OCI-LY1 (cell line): ENCODE data around the gene TIAM1.

Experiments used
- H2AFZ ChIP-seq: fragments of 200-600 bp; sonication (generic), shearing (Covaris generic); 2 replicates; pipeline ENCODE4 v1.6.0; 2014; ENCODE audit warnings: antibody characterized with exemption, mild to moderate bottlenecking, low read length
- H3F3A ChIP-seq: fragments of 200-600 bp; sonication (generic), shearing (Covaris generic); 2 replicates; pipeline ENCODE4 v1.6.0; 2014; ENCODE audit warnings: mild to moderate bottlenecking, antibody characterized with exemption, low read length, moderate library complexity; ENCODE audit not compliant: insufficient read depth
- H3K27ac ChIP-seq: fragments of 200-600 bp; sonication (generic); 2 replicates; pipeline ENCODE4 v1.5.1; 2014; ENCODE audit warnings: low read length, mixed run types, mild to moderate bottlenecking, low read depth; ENCODE audit not compliant: poor library complexity, severe bottlenecking
- H3K27me3 ChIP-seq: fragments of 200-600 bp; sonication (generic); 2 replicates; pipeline ENCODE4 v1.6.0; 2014; ENCODE audit warnings: antibody characterized with exemption, mild to moderate bottlenecking, low read length, moderate library complexity; ENCODE audit not compliant: insufficient read depth
- H3K36me3 ChIP-seq: fragments of 200-600 bp; sonication (generic); 2 replicates; pipeline ENCODE4 v1.6.1; 2014; ENCODE audit warnings: mild to moderate bottlenecking, antibody characterized with exemption, low read length, moderate library complexity, mixed read lengths; ENCODE audit not compliant: insufficient read depth
- H3K4me1 ChIP-seq: fragments of 200-600 bp; sonication (generic); 2 replicates; pipeline ENCODE4 v1.5.1; 2014; ENCODE audit warnings: mild to moderate bottlenecking, low read length, moderate library complexity; ENCODE audit not compliant: insufficient read depth, severe bottlenecking
- H3K4me2 ChIP-seq: fragments of 200-600 bp; sonication (generic), shearing (Covaris generic); 2 replicates; pipeline ENCODE4 v1.6.1; 2014; ENCODE audit warnings: low read length
- H3K4me3 ChIP-seq: fragments of 200-600 bp; sonication (generic); 2 replicates; pipeline ENCODE4 v1.5.1; 2014; ENCODE audit warnings: low read length, low read depth, mild to moderate bottlenecking, mixed read lengths; ENCODE audit not compliant: poor library complexity, severe bottlenecking
- H3K79me2 ChIP-seq: fragments of 200-600 bp; shearing (Covaris generic); 2 replicates; pipeline ENCODE4 v1.6.1; 2016; ENCODE audit warnings: mixed run types, low read length, mixed read lengths; ENCODE audit not compliant: insufficient read depth
- H3K9ac ChIP-seq: fragments of 200-600 bp; sonication (generic), shearing (Covaris generic); 2 replicates; pipeline ENCODE4 v1.6.1; 2014; ENCODE audit warnings: mild to moderate bottlenecking, low read length, mixed read lengths
- H3K9me2 ChIP-seq: fragments of 200-600 bp; sonication (generic), shearing (Covaris generic); 2 replicates; pipeline ENCODE4 v1.6.1; 2014; ENCODE audit warnings: low read depth, mild to moderate bottlenecking, low read length, mixed read lengths
- H3K9me3 ChIP-seq: fragments of 200-600 bp; shearing (Covaris generic); 2 replicates; pipeline ENCODE4 v1.6.1; 2014; ENCODE audit warnings: low read length, mixed read lengths
- H4K20me1 ChIP-seq: fragments of 200-600 bp; sonication (generic), shearing (Covaris generic); 2 replicates; pipeline ENCODE4 v1.6.0; 2016; ENCODE audit warnings: mild to moderate bottlenecking, low read length; ENCODE audit not compliant: insufficient read depth
- CTCF ChIP-seq: fragments of 200-600 bp; sonication (generic), shearing (Covaris generic); IDR thresholded peaks from 2 replicates; pipeline ENCODE4 v1.5.1; 2017; ENCODE audit warnings: mild to moderate bottlenecking, antibody characterized with exemption, low read length, moderate library complexity, mixed read lengths
- EZH2 ChIP-seq: fragments of 200-600 bp; sonication (generic), shearing (Covaris generic); IDR thresholded peaks from 2 replicates; pipeline ENCODE4 v1.8.0; 2017; ENCODE audit warnings: borderline replicate concordance, mixed run types, mild to moderate bottlenecking, antibody characterized with exemption, low read length, moderate library complexity, mixed read lengths

Gene TIAM1

DNA sequence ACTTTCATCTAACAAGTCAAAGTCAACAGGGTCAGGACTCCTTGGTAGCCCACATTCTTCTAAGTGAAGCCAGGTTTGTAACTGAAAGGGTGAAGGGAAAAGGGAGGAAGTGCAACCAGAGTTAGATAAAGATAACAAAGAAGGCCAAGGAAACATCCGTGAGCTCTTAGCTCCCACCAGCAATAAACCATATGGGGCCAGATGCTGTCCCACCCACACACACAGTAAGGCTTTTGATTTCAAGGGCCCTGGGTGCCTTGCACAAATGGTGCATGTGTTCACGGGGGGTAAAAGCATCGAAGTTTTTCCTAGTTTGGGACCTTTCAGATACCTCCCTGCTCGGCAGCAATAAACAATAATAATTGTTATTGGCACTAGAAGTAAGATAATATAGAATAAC lies 5.1 kb upstream of the TIAM1 start:
- H3F3A ChIP-seq = no peaks in the 10 kb centered on the region
- no peaks in the 10 kb centered on the region for H3K79me2 ChIP-seq
- H3K4me1 ChIP-seq = no peaks in the 10 kb centered on the region
- H3K4me3 ChIP-seq = no peak overlapping the region
- no peaks in the 10 kb centered on the region for H3K9me2 ChIP-seq
- H3K27me3 ChIP-seq = no peaks in the 10 kb centered on the region
- no peak overlapping the region for H3K4me2 ChIP-seq
- H3K36me3 ChIP-seq = no peaks in the 10 kb centered on the region
- no peak overlapping the region for H3K27ac ChIP-seq
- H3K9ac ChIP-seq = no peak overlapping the region
- H2AFZ ChIP-seq = no peak overlapping the region
- no peak for TF ChIP-seq CTCF
- no peak for TF ChIP-seq EZH2
- no peaks in the 10 kb centered on the region for H4K20me1 ChIP-seq
- no peaks in the 10 kb centered on the region for H3K9me3 ChIP-seq

- H3K4me3 ChIP-seq = no peak overlapping the region
- no peak overlapping the region for H3K27ac ChIP-seq
- no peaks in the 10 kb centered on the region for H3K36me3 ChIP-seq
- H3K9me2 ChIP-seq = no peaks in the 10 kb centered on the region
- no peak overlapping the region for H3K9ac ChIP-seq
- H3K4me2 ChIP-seq = no peak overlapping the region
- H3K27me3 ChIP-seq = no peaks in the 10 kb centered on the region
- no peaks in the 10 kb centered on the region for H3K9me3 ChIP-seq
- no peaks in the 10 kb centered on the region for H3K4me1 ChIP-seq
- no peak for TF ChIP-seq CTCF
- no peak for TF ChIP-seq EZH2
- H3K79me2 ChIP-seq = no peaks in the 10 kb centered on the region
- H2AFZ ChIP-seq = no peak overlapping the region
- H4K20me1 ChIP-seq = no peaks in the 10 kb centered on the region
- no peaks in the 10 kb centered on the region for H3F3A ChIP-seq
Observed at GRCh38 chr21:31348188-31348587, 4.1 kb upstream of the TIAM1 start.

GRCh38 chr21:31347435-31348032 lies 3.5 kb upstream of the TIAM1 start:
- no peaks in the 10 kb centered on the region for H3K36me3 ChIP-seq
- H3K9ac ChIP-seq = no peak overlapping the region
- no peaks in the 10 kb centered on the region for H3F3A ChIP-seq
- no peaks in the 10 kb centered on the region for H3K79me2 ChIP-seq
- no peaks in the 10 kb centered on the region for H3K9me2 ChIP-seq
- H2AFZ ChIP-seq = no peak overlapping the region
- TF ChIP-seq CTCF = peak; percentile 59
- no peak for TF ChIP-seq EZH2
- no peaks in the 10 kb centered on the region for H3K9me3 ChIP-seq
- no peaks in the 10 kb centered on the region for H3K4me1 ChIP-seq
- H3K4me2 ChIP-seq = no peak overlapping the region
- H4K20me1 ChIP-seq = no peaks in the 10 kb centered on the region
- H3K4me3 ChIP-seq = no peak overlapping the region
- no peak overlapping the region for H3K27ac ChIP-seq
- no peaks in the 10 kb centered on the region for H3K27me3 ChIP-seq
